A549 treated with CpdA at 1 μM for 4 hours (cell line): ENCODE results near the gene RGS7. TPM values are rescaled to one million over a fixed set of nuclear protein-coding genes. Genes with fewer than 3 reads are reported as not detected.

Source experiments
- total RNA-seq: library from RNA; stranded (reverse); fragments of 200-300 nt; extraction: Qiagen RNA extraction; gene quantifications from 5 replicates; pipeline ENCODE4 v1.2.3, GENCODE V29; 2022; ENCODE audit warnings: low read depth

Gene RGS7
- total RNA-seq: 0.03 to 0.12 TPM (median 0.09 TPM) in 4 of 5 replicates, not detected in the other

DNA sequence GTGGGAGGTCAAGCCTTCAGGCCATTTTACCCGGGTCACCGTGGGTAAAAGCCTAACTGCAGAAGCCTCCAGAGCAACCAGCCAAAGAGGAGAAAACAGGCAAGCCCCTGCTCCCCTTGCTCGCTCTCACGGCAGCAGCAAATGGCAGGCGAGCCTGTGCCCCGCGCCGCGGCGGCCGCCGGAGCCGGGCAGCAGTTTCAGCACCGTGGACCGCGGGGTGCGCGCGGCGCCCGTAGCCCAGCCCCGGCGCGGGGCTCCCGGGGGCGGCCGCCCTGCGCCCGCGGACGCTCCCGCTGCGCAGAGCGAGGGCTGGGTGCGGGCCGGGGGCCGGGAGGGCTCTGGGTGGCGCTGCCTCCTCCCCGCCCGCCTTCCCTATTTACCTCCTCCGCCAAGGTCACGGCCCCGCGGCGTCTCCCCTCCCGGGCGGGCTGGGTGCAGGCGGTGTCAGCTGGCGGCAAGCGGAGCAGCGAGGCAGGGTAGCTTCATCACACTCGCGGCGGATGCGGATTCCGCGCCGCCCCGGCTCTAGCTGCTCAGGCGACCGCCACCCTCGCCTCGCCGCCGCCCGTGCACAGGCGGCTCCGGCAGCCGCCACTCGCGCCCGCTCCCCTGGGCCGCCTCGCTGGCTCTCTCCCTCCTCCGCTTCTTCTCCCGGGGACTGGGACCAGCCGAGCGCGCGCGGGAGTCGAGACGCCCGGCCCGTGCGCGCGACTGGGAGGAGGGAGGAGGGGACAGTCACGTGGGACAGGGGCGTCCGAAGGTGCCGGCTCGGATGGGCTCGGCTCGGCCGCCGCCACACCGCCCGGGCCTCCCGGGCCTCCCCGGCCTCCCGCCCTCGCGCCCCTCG lies at the start of gene RGS7:
TSS of gene RGS7 (minus strand) at position 687 of the 847 bp plus-strand sequence.

Other genes starting within 250 kb of the RGS7 start
- 89.9 to 93.4 TPM (median 91.8 TPM) in 5 replicates for gene FH, start 162.6 kb upstream of the RGS7 start, total RNA-seq
- 1.2 to 2.5 TPM (median 1.4 TPM) in 5 replicates for gene KMO, start 175.2 kb upstream of the RGS7 start, total RNA-seq